ENCODE results near the gene CRYGN. TPM values are rescaled to one million over a fixed set of nuclear protein-coding genes. Genes with fewer than 3 reads are reported as not detected.

The CRYGN gene
- not detected in 2 replicates for total RNA-seq

- DNase-seq (ENCODE audit: low read depth): no peak
Measured at GRCh38 chr7:151439855-151440798, at the start of gene CRYGN. Gene CRYGN, minus strand, starts transcription at chr7:151440141. Its CDS starts 224 bp downstream, at chr7:151439917.

DNA sequence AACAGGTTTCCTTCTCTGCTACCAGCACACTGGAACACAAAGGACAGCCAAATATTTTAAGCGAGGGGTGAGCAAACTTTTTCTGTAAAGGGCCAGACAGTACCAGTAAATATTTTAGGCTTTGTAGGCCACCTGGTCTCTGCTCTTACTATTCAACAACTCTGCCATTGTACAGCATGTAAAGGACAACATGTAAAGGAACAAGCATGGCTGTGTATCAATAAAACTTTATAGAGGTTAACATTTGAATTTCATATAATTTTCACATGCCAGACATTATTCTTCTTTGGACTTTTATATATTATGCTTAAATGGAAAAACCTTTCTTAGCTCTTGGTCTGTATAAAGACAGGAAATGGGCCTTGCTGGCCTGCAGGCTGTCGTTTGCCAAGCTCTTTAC, 49.6 kb upstream of the CRYGN start:
- no peak for DNase-seq (ENCODE audit: low read depth)

DNA sequence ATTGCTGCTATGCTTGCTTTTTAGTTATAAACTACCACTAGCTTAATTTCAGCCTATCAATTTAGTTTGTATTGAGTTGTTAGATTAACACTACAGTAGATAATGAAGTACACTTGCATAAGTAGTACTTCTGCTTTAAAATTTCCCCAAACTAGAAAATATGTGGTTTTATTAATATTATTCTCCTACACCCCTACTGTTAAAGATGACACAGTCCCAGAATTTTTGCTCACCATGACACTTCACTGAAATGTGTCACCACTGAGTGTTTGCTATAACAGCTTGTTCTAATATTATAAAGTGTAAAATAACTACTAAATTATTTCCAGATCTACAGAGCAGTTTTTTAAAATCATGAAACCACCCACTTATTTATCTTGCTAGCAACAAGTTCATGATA, 48.2 kb upstream of the CRYGN start:
- no peak for DNase-seq (ENCODE audit: low read depth)

DNA sequence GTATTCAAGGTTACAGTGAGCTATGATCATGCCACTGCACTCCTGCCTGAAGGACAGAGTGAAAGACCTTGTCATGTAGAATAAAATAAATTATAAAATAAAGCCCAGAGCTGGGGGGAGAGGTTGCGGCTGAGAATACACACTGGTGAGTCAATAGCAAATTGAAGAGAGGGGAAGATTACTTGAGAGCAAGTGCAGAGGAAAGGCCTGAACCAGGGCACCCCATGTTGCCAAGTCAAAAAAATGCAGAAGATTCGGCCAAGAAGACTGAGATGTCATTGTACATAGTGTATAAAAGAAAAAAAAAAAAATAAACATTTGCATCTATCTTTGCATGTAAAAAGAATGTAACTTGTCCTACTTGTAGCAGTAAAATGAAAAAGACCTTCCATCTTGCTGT, 47.3 kb upstream of the CRYGN start:
- DNase-seq (ENCODE audit: low read depth): no peak

GRCh38 chr7:151486074-151486473, 46.1 kb upstream of the CRYGN start:
- no peak for DNase-seq (ENCODE audit: low read depth)

DNA sequence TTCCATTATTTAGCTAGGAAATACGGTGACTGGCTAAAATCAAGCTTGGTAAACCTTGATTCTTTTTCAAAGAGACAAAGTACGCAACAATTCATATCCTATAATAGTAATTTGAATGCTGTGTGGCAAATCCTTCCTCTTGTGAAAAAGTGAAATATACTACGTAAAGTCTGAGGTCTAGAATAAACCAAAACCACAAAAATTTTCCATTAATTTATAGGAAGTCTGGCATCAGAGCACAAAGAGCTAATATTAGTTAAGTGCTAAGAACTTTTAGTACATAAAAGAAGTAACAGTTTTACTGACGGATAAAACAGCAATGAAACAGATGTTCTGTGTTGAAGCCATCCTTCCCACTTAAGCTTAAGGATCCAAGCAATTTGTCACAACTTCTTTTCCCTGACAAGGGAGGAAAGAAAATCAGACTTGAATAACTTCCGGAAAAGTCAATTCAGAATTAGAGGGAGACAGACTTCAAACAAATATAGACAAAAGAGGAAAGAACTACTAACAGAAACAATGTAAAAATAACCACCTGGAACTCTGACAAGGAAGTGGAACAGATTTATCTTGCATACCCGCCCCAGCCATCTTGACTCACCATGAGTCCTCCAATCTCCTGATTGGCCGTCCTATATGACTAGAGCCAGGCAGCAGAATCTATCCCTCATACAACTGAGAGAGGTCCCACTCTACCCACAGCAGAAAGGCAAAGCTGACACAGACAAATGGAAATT, 45.2 kb upstream of the CRYGN start:
- DNase-seq (ENCODE audit: low read depth): peak; percentile 58

GRCh38 chr7:151483711-151483983, 43.7 kb upstream of the CRYGN start:
- no peak for DNase-seq (ENCODE audit: low read depth)

GRCh38 chr7:151482883-151483710, 43.2 kb upstream of the CRYGN start:
- no peak for DNase-seq (ENCODE audit: low read depth)

DNA sequence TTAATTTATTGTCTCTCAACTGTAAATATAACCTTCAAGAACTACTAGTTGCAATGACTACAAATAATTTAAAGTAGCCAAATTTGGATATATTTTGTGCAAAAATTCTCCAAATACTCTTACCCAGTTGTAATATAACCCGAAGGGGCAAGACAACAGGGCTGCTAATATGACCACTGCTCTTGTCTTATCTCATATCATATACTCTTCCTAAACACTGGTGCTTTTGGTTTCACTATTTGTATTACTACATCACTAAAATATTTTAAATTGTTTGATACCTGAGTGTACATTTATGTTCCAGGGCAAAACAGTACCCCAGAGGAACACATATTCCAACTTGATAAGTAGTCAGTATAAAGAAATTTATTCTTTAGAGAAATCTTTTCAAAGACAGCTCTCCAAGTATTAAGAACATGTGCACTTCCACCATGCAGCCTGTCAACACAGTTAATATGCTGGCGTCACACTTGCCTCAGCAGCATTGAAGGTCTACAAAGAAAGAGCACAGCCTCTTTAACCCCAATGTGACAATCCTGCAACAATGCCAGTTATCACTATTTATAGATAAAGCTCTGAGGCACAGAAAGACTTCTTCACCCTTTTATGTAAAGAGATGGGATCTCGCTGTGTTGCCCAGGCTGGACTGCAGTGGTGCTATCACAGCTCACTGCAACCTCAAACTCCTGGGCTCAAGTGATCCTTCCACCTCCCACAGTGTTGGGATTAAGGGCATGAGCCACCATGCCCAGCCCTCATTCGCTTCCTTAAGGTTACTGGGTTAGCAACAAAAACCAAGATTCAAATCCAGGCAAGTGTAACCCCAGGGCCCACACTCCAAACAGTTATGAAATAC, 41.9 kb upstream of the CRYGN start:
- no peak for DNase-seq (ENCODE audit: low read depth)

DNA sequence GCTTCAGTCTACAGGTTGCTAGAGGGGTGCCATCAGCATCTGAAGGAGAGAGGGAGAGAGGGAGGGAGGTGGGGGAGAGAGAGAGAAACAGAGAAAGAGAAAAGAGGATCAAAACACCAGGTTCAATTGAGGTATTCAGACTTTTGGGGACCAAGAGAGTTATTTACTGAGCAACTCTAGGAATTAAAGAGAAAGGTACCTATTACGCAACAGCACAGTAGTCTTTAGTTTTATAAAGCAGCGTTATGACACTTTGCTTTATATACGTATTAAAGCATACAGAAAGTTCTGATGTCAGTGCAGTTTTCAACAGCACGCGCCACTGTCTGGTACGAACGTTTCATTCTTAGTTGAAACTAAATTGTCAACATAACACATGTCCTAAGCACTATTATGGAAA, 37.9 kb upstream of the CRYGN start:
- DNase-seq (ENCODE audit: low read depth): no peak

DNA sequence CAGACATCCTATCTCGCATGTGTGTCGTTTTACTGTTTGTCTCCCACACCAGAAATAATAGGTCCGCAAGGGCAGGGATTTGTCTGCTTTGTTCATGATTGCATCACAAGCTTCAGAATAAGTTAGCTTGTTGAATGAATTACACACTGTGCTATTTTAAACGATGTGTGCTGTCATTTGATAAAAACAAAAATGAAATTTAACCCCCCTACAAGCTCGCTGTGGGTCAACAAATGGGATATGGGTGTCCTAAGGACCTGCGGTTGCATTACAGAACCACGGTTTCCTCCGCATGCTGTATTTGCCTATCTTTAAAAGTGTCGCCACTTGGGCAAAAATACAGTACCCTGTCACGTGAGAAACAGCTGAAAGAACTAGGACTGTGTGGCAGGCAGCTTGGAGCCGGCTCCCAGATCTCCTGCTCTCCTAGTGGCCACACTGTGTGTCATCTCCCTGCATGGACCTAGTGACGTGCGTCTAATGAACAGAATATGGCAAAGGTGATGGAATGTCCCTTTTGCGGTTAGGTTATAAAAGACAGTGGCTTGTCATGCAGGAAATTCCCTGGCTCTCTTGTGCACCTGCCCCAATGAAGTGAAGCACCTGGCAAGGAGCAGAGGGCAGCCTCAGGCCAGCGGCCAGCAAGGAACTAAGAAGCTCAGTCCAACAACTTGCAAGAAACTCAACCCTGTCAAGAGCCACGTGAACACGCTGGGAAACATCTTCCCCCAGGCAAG, 32.9 kb upstream of the CRYGN start:
- DNase-seq (ENCODE audit: low read depth): no peak

- no peak for DNase-seq (ENCODE audit: low read depth)
Measured at GRCh38 chr7:151470711-151471110, 30.8 kb upstream of the CRYGN start.

- DNase-seq (ENCODE audit: low read depth): no peak
Measured at GRCh38 chr7:151469281-151469680, 29.3 kb upstream of the CRYGN start.

- DNase-seq (ENCODE audit: low read depth): no peak
Measured at GRCh38 chr7:151468217-151469018, 28.5 kb upstream of the CRYGN start.

GRCh38 chr7:151465169-151465568, 25.2 kb upstream of the CRYGN start:
- no peak for DNase-seq (ENCODE audit: low read depth)

DNA sequence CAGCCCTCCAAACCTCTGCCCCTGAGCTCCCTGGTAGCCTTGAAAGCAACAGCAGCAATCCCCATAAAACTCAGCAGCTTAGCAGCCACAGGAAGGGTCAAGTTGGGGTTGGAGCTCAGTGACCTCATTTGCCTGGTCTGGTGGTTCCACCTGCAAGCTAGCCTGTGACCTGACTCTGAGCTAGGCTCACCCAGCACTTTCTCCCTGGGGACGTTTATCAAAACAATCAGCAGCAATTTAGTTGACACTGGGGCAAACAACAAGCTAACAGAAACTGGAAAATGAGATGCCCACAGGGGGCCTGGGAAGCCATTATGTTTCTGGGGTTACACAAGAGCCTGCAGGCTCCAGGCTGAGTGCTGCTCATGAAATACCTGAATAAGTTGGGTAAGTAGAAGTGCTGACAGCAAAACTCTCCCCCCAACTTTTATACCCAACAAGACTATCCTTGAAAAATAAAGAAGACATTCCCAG, 22.4 kb upstream of the CRYGN start:
- DNase-seq (ENCODE audit: low read depth): no peak

GRCh38 chr7:151461942-151462230, 21.9 kb upstream of the CRYGN start:
- DNase-seq (ENCODE audit: low read depth): no peak

- DNase-seq (ENCODE audit: low read depth): peak; percentile 27
Measured at GRCh38 chr7:151461096-151461941, 21.4 kb upstream of the CRYGN start.

DNA sequence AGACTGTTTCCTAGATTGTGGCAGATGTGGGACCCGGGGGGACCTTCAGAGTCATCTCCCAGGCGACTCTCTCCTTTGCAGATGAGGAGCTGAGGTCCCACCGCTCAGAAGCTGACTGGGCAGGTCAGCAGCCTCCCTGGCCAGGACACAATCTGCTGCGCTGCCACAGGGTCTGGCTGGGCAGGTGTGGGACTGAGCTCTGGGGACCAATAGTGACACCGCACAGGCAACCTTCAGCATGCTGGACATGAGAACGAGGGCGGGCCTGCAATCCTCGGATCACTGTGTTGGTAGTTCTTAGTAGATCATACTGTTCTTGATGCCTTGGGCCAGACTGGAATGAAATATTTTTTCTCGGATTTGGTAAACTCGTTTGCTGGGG, 20.5 kb upstream of the CRYGN start:
- DNase-seq (ENCODE audit: low read depth): no peak

Data from renal cortical epithelial cell (primary cell).